NCI-H1694 treated with DMSO at 0.1 percent for 48 hours (cell line): ENCODE data around the gene ZRANB3.

ENCODE experiments used
- DNase-seq: peaks from one replicate; lab custom pipeline; 2025; lab: John Stamatoyannopoulos, UW

The ZRANB3 gene

GRCh38 chr2:135174049-135174809 is 356.8 kb downstream of the ZRANB3 start:
- no peak for DNase-seq

- no peak for DNase-seq
These were observed 360.9 kb downstream of the ZRANB3 start for GRCh38 chr2:135169900-135170753.

- DNase-seq = no peak
These were observed 362.7 kb downstream of the ZRANB3 start for GRCh38 chr2:135168204-135168856.

- DNase-seq = no peak
These were observed 363.7 kb downstream of the ZRANB3 start for GRCh38 chr2:135167273-135167672.

GRCh38 chr2:135164431-135164830 is 366.6 kb downstream of the ZRANB3 start:
- no peak for DNase-seq

- no peak for DNase-seq
These were observed 367.1 kb downstream of the ZRANB3 start for GRCh38 chr2:135163901-135164300.

- no peak for DNase-seq
These were observed 367.7 kb downstream of the ZRANB3 start for GRCh38 chr2:135163306-135163705.

GRCh38 chr2:135162786-135163185 is 368.2 kb downstream of the ZRANB3 start:
- no peak for DNase-seq

GRCh38 chr2:135162377-135162776 is 368.6 kb downstream of the ZRANB3 start:
- no peak for DNase-seq

GRCh38 chr2:135159191-135159590 is 371.8 kb downstream of the ZRANB3 start:
- no peak for DNase-seq

- DNase-seq = no peak
These were observed 373.2 kb downstream of the ZRANB3 start for GRCh38 chr2:135157856-135158255.

GRCh38 chr2:135154962-135155361 is 376.1 kb downstream of the ZRANB3 start:
- no peak for DNase-seq

- DNase-seq = no peak
These were observed 378.7 kb downstream of the ZRANB3 start for GRCh38 chr2:135152361-135152760.

GRCh38 chr2:135151615-135152014 is 379.4 kb downstream of the ZRANB3 start:
- no peak for DNase-seq

- DNase-seq = no peak
These were observed 380.3 kb downstream of the ZRANB3 start for GRCh38 chr2:135150725-135151124.

- DNase-seq = no peak
These were observed 381.8 kb downstream of the ZRANB3 start for GRCh38 chr2:135149251-135149650.

- no peak for DNase-seq
These were observed 386.7 kb downstream of the ZRANB3 start for GRCh38 chr2:135144343-135144742.

GRCh38 chr2:135142323-135142722 is 388.7 kb downstream of the ZRANB3 start:
- DNase-seq = no peak

- no peak for DNase-seq
These were observed 390.4 kb downstream of the ZRANB3 start for GRCh38 chr2:135140606-135141005.

GRCh38 chr2:135132314-135132713 is 398.7 kb downstream of the ZRANB3 start:
- DNase-seq = no peak

- DNase-seq = no peak
These were observed 400.3 kb downstream of the ZRANB3 start for GRCh38 chr2:135130751-135131150.

- no peak for DNase-seq
These were observed 405.1 kb downstream of the ZRANB3 start for GRCh38 chr2:135125940-135126339.
